SK-N-SH (cell line): ENCODE measurements around the gene CDC27.

ENCODE experiments used
- CTCF ChIP-seq: fragments of 200-600 bp; sonication (generic); IDR thresholded peaks from 2 replicates; pipeline ENCODE4 v1.6.1; 2017; ENCODE audit warnings: antibody characterized with exemption, mild to moderate bottlenecking, moderate library complexity
- ELF1 ChIP-seq: IDR thresholded peaks from 2 replicates; pipeline ENCODE4 v1.4.0; 2012
- EP300 ChIP-seq, 2 experiments: IDR thresholded peaks; 2 replicates each; pipeline versions ENCODE4 v1.4.0 to v1.6.1; 2012; ENCODE audit warnings: borderline replicate concordance in 1 of 2, low read depth in 1 of 2, low read length in 1 of 2
- EZH2phosphoT487 ChIP-seq: fragments of 200-600 bp; sonication (generic); IDR thresholded peaks from 2 replicates; pipeline ENCODE4 v1.6.1; 2017; ENCODE audit warnings: low read depth, mixed run types, mild to moderate bottlenecking, antibody characterized with exemption, moderate library complexity, borderline replicate concordance
- FOXJ3 ChIP-seq: sonication (generic); formaldehyde crosslinking; IDR thresholded peaks from 2 replicates; pipeline ENCODE4 v1.5.1; 2020; ENCODE audit warnings: mild to moderate bottlenecking, missing genetic modification reagents
- GABPA ChIP-seq: IDR thresholded peaks from 2 replicates; pipeline ENCODE4 v1.4.0; 2012; ENCODE audit warnings: low read depth, mild to moderate bottlenecking
- GATA2 ChIP-seq: sonication (generic); formaldehyde crosslinking; IDR thresholded peaks from 2 replicates; pipeline ENCODE4 v1.5.0; 2020; ENCODE audit warnings: mild to moderate bottlenecking, missing genetic modification reagents
- POLR2AphosphoS5 ChIP-seq: IDR thresholded peaks from 2 replicates; pipeline ENCODE4 v1.6.1; 2012; ENCODE audit warnings: low read depth, low read length
- RAD21 ChIP-seq: IDR thresholded peaks from 2 replicates; pipeline ENCODE4 v1.6.1; 2012; ENCODE audit warnings: mild to moderate bottlenecking, low read length
- SIN3A ChIP-seq: IDR thresholded peaks from 2 replicates; pipeline ENCODE4 v1.6.1; 2012; ENCODE audit warnings: low read depth, mild to moderate bottlenecking, low read length, moderate library complexity, borderline replicate concordance
- SMC3 ChIP-seq: IDR thresholded peaks from 2 replicates; pipeline ENCODE4 v1.6.1; 2012; ENCODE audit warnings: low read depth, low read length, improper control_type of control experiment
- YY1 ChIP-seq: IDR thresholded peaks from 2 replicates; pipeline ENCODE4 v1.4.0; 2012; ENCODE audit warnings: low read depth, mild to moderate bottlenecking
- ZBTB33 ChIP-seq: IDR thresholded peaks from 2 replicates; pipeline ENCODE4 v1.4.0; 2012; ENCODE audit warnings: low read depth, borderline replicate concordance

GRCh38 chr17:47204722-47205418, 15.8 kb upstream of the CDC27 start:
- no peak for TF ChIP-seq CTCF
- TF ChIP-seq EP300 (IDR thresholded peaks at IDR 0.05; ENCODE audit: borderline replicate concordance in 1 of 2, low read depth in 1 of 2, low read length in 1 of 2): no peak
- no peak for TF ChIP-seq EZH2phosphoT487
- TF ChIP-seq ZBTB33: no peak
- no peak for TF ChIP-seq SMC3
- no peak for TF ChIP-seq RAD21
- no peak for TF ChIP-seq POLR2AphosphoS5
- no peak for TF ChIP-seq ELF1
- TF ChIP-seq GABPA: no peak
- TF ChIP-seq GATA2 (CRISPR knock-in tag): no peak
- TF ChIP-seq SIN3A: no peak
- TF ChIP-seq YY1: no peak
- TF ChIP-seq FOXJ3 (CRISPR knock-in tag): no peak
